GM12875 (cell line): Measurements from ENCODE around the gene SLMAP.

ENCODE experiments used
- H3K4me3 ChIP-seq: one replicate; pipeline ENCODE4 v1.5.1; 2011; ENCODE audit warnings: low read depth, low read length, control low read depth
- CTCF ChIP-seq: IDR thresholded peaks from 2 replicates; pipeline ENCODE4 v1.5.1; 2011; ENCODE audit warnings: low read depth, mild to moderate bottlenecking, control low read depth, inconsistent platforms, low read length, moderate library complexity, borderline replicate concordance; ENCODE audit not compliant: insufficient read depth

The SLMAP gene

GRCh38 chr3:57961177-57961827 lies 205.2 kb downstream of the SLMAP start:
- no peak overlapping the region for H3K4me3 ChIP-seq
- no peak for TF ChIP-seq CTCF

- no peak overlapping the region for H3K4me3 ChIP-seq
- peak; percentile 35; the same call in 1 of the 2 replicates for TF ChIP-seq CTCF
Measured at GRCh38 chr3:57961828-57962447, 205.8 kb downstream of the SLMAP start.

- TF ChIP-seq CTCF, result no peak
- no peak overlapping the region for H3K4me3 ChIP-seq
Measured at GRCh38 chr3:57962448-57962834, 206.3 kb downstream of the SLMAP start.

- no peak for TF ChIP-seq CTCF
- no peak overlapping the region for H3K4me3 ChIP-seq
Measured at GRCh38 chr3:57963811-57964346, 207.8 kb downstream of the SLMAP start.

- no peak for TF ChIP-seq CTCF
- H3K4me3 ChIP-seq, result no peak overlapping the region
Measured at GRCh38 chr3:57966829-57967228, 210.7 kb downstream of the SLMAP start.

GRCh38 chr3:57967590-57967989 lies 211.5 kb downstream of the SLMAP start:
- H3K4me3 ChIP-seq, result no peak overlapping the region
- no peak for TF ChIP-seq CTCF

- no peak for TF ChIP-seq CTCF
- H3K4me3 ChIP-seq, result no peak overlapping the region
Measured at GRCh38 chr3:57968501-57968900, 212.4 kb downstream of the SLMAP start.
